HG02884 (cell line): Measurements from ENCODE around the gene CFAP58.
"Not testable (repeated sequence)": the region's sequence is repeated elsewhere in the genome, so short reads cannot be mapped to it uniquely, and the experiment has no call there.

Experiments
- ATAC-seq: cut with Tn5 transposase; IDR thresholded peaks from one replicate; pipeline ENCODE4 v1.9.1; 2021; ENCODE audit warnings: mild to moderate bottlenecking, moderate library complexity; ENCODE audit not compliant: unreplicated experiment

CFAP58 gene

DNA sequence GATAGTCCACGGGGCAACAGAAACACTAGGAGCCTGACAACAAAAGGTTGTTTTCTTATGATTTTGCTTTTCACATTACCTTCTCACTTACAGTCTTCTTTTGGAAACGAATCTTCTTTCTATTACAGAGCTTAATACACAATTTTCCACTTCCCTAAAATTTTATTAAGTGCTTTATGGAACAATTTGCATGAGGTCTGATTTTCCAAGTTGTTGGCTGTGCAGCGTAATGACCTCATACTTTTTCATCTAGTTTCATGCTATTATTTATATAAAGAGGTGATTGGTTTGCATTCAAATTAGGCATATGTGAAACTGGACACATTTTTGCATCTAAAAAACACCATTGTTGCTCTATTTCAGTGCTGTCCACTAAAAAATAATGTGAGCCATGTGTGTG, 76.7 kb downstream of the CFAP58 start:
- ATAC-seq = no peak

DNA sequence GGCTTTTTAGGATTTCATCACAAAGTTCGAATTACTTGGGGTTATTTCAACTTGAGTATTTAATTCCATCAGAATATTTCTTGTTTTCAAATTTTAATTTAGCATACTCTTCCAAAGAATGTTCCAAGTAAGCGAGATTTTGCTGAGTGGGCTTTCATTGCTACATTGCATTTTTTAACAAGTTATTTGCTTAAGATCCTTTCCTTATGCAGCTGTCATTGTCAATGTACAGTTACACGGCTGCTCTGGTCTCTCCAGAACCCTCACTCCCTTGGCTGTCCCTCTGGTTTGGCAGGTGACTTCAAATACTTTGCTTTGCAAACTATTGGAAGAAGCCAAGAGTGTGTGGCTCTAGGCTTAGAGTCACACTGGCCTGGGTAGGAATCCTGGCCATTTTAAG, 80.0 kb downstream of the CFAP58 start:
- ATAC-seq = no peak

DNA sequence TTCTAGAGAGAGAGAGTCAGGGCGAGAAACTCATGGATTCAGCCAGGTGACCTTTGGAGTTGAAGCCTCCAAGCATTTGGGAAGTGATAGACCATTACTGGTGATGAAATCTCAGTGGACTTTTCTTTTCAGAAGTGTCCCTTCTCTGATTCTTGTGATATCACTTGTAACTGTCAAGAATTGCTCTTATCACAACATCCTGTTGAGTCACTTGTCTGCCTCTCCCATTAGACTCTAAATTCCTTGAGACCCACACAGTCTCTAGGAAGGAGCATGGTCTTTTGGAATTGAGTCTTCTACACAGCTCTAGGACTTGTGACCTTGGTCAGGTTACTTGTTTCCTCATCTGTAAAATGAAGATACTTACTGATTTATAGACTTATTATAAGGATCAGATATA, 81.0 kb downstream of the CFAP58 start:
- no peak for ATAC-seq

DNA sequence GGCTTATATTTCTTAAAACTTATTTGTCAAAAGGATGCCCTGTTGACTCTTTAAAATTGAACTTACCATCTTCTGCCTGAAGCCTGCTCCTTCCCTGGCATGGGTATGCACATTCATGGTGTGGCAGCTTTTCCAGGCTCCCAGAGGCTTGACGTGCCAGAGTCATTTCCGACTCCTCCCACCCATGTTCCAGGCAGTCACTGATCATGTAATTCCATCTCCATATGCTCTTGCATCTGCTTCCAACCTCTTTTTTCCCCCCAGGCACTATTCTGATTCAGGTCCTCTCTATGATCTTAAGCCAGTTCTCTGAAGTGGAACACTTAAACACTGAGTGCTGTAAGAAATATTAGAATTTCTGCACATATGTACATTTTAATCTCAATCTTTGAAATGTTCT, 82.2 kb downstream of the CFAP58 start:
- no peak for ATAC-seq

DNA sequence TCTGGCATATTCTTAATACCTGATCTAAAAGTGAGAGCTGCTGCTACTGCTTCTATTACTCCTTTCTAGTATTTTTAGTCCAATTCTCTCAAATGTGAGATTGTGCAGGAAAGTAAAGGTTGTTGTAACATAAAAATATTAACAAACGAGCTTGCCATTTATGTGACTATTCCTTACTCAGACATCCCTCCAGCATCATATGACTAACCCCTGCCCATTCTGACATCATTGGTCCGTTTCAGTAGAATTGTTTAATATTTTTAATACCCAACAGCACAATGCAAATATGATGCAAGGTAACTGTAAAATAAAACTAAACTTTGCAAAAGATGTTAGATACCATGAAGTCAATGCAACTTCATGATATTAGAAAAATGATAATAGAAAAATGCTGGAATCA, 83.6 kb downstream of the CFAP58 start:
- ATAC-seq = no peak

DNA sequence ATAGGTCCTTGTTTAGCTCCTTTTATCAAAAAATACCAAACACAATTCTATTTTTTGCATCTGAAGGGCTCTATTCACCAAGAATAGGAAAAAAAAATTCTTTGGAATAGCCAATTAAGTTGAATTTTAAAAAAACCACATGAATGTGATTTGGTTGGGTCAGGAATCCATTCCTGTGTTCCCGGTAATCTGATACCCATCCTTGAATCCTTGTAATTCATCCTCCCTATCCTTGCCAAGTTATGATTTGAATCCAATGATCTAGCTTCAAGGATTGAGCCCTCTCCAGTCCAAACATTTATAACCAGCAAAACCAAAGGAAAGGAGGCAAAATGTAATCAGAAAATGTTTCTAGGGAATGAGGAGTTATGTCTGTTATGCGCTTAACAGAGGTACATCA, 86.6 kb downstream of the CFAP58 start:
- ATAC-seq = no peak

DNA sequence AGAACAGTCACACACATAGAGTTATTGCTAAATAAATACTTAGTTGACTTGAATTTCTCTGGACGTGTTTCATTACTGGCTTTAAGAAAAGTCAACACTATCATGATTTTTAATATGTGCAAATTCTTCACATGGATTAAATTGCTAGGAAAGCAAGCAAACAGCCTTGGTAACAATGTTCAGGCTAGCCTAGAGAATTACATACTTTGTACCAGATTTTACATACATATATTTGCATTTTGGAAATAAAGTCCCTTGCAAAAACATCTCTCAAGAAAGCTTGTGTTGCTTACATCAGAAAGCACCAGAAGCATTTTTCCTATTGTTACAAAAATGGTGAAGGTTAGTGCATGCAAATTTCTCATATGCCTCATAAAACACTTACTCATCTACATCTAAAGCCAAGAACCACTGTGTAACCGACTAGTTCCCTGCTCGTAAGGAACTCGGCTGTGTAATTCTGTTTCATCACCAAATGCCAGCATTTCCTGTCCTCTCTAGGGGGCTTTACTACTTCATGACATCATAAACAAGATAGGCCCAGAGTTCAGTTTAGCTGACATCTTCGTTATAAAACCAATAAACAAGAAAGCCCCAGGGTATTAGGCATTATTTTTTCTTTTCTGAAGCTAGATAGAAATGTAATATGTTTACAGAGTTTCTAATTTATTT, 87.8 kb downstream of the CFAP58 start:
- no peak for ATAC-seq

DNA sequence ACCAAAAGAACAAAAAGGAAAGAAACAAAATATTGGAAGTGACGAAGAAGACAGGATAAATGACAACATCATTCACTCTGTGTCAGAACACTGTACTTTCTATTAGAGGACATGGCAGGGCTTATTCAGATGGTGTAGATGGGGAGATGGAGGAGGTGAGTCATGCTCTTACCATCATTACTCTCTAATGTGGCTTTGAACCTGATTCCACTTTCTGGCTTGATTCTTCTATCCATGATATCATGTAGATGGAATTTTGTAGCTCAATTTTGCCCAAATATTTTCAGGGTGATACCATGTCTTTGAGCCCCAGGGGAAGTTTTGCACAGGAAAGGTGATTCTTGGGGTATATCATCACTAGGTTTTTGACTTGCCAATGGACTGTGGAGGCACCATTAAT, 91.7 kb downstream of the CFAP58 start:
- ATAC-seq = no peak

DNA sequence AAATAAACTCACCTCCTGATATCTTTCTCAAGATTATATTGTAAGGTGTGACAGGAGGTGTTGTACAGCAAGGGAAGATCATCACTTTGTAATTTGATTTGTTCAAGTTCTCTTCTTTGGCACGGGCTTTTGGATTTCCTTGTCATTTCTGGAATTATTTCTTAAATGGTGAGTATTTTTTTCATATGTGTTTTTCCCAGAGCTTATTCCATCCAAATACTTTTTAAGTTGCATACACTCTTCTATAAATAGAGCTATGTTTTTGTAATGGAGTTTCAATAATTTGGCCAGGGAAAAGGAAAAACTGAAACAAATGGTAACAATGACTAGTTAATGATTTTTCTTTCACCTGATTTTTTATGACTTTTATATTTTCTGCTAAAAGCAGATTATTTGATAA, 92.5 kb downstream of the CFAP58 start:
- no peak for ATAC-seq

DNA sequence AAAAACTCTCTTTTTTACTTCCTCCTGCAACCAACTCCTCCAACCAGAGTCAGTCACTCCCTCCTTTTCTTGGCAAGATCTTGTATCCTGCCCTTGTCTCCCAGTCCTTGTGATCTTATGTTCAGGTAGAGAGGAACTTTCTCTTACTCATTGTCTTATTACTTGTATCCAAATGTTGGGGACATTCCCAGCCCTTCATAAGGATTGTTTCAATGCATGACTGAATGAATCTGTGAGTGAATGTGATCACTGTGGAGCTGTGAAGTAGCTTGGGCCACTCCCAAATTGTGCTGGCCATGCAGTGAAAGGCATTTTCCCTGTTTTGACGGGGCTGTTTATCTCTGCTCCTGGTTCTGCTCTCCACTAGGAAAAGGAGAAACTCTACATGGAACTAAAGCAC, 93.7 kb downstream of the CFAP58 start:
- ATAC-seq = no peak

DNA sequence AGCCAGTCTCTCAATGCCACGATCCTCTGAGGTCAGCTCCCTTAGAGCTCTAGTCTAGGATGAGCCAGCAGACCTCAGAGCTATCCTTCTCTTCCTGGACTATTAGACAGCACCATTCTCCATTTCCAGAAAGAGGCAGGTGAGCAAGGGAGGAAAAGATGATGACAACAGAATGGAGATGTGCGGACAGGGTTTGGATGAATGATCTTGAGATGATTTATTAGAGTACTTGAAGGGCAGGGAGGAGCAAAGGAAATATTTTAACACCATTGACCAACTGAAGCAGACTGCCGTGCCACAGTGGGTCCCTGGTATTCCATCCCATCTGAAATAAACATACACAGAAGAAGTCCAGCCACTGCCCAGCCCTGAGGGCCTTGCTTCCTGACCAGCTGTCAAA, 94.3 kb downstream of the CFAP58 start:
- ATAC-seq = no peak

DNA sequence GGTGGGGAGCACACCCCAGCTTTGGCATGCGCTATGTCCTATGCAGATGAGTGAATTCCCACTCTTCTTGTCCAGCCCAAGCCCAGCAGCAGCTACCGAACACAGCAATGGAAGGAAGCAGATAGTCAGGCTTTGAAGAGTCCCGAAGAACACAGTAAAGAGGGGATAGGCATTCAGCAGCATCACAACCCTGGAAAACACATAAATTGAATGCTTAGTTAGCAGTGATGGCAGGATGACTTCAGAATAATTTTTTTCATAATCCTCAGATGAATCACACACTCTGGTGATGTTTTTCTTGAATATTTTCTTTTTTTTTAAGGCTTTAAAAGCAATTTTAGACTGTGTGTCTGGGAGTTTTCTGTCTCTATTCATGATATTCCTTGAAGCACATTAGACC, 95.8 kb downstream of the CFAP58 start:
- no peak for ATAC-seq

DNA sequence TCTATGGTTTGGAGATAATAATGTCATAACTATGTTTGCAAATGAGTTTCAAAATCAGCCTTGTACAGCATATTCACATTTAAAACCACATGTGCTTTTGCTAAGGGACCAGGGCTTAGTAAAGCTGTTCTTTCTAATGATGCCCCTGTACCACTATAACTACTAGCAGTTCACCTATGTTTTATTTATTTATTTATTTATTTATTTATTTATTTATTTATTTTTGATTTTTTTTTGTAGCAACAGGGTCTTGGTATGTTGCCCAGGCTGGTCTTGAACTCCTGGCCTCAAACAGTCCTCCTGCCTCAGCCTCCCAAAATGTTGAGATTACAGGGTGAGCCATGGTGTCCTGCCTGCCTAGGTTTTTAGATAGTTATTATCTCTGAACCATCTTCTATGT, 96.9 kb downstream of the CFAP58 start:
- no peak for ATAC-seq

DNA sequence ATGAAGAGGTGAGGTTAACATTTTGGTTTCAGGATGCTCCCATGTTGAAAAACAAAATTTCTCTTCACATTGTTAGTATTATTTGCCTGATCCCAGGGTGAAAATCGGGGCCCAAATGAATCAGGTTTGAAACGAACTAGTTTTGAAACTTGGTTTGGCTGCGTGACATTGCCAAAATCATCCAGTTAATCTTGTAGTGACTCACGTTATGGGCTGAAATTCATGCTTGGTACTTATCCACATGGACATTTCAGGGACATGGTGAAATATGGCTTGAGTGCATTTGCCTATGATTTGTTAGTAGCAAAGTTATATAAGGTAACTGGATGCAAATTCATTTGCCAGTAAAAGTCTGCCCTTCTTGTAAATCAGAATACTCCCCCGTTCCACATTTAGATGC, 97.3 kb downstream of the CFAP58 start:
- ATAC-seq = no peak

DNA sequence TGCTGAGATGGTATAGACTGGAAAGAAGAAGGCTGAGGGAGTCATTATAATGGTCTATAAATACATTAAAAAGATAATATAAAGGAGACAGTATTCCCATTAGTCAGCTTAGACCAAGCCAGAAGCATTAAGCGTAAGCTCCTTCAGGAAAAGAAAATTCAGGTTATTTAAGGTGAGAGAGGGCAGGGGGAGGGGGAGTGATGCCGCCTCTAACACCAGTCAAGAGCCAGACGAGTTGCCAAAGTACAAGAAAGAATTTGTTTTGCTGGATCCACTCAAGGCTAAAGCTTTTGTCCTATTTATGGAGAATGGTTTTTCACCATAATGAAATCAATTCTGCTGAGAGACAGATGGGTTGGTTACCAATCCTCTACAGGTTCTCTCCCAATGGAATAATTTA, 99.3 kb downstream of the CFAP58 start:
- ATAC-seq = no peak

DNA sequence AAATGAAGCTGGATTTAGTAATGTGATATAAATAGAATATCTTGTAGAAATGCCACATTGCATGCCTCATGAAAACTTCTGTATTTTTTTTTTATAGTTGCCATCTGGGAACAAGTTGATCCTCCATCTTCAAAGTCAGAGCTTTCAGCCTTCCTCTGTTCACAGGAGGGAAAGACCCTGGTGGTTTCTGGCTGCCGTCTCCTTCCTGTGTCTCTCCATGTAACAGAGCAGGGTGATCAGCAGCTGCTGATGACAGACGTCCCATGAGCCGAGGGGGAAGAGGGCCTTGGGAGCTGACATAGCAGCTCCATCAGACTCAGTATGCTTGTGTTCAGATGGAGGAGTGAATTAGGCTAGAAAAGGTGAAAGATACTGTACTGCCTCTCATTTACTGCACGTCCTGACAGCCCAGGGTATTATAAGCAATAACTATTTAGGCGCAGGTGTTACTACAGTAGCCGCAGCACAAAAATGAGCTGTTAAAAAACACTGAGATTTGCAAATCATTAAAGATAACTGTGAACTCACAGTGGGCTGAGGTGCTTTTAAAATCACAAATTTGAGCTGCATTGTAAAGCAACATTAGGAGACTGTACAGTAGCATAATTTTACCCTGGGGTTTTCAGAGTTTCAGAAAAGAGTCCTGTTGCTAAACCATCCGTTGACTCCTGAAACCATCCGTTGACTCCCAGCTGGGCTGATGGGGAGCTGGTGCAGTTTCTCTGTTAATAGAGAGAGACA, 103.3 kb downstream of the CFAP58 start:
- ATAC-seq = peak; percentile 65

DNA sequence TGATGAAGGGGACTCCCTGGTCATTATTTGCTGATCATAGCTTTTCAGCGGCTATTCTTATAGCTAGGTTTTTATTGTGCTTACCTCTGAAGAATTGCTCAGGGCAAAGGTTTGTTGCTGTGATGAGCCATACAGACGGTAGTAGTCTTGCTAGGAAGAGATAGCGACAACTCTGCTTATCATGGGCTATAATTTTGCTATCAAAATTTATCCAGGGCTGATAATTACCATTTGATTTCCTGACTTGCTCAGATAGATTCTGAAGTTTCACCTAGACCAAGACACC, 103.9 kb downstream of the CFAP58 start:
- no peak for ATAC-seq

DNA sequence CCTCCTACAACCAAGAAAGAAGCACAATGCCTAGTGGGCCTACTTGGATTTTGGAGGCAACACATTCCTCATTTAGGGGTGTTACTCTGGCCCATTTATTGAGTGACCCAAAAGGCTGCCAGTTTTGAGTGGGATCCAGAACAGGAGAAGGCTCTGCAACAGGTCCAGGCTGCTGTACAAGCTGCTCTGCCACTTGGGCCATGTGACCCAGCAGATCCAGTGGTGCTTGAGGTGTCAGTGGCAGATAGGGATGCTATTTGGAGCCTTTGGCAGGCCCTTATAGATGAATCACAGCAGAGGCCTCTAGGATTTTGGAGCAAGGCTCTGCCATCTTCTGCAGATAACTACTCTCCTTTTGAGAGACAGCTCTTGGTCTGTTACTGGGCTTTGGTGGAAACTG, 111.9 kb downstream of the CFAP58 start:
- ATAC-seq = not testable (repeated sequence)

DNA sequence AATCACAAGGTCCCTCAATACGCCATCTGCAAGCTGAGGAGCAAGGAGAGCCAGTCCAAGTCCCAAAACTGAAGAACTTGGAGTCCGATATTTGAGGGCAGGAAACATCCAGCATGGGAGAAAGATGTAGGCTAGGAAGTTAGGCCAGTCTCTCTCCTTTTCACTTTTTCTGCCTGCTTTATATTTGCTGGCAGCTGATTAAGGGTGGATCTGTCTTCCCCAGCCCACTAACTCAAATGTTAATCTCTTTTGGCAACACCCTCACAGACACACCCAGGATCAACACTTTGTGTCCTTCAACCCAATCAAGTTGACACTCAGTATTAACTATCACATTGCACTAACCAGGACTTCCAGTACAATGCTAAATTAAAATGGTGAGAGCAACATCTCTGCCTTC, 115.2 kb downstream of the CFAP58 start:
- ATAC-seq = not testable (repeated sequence)

DNA sequence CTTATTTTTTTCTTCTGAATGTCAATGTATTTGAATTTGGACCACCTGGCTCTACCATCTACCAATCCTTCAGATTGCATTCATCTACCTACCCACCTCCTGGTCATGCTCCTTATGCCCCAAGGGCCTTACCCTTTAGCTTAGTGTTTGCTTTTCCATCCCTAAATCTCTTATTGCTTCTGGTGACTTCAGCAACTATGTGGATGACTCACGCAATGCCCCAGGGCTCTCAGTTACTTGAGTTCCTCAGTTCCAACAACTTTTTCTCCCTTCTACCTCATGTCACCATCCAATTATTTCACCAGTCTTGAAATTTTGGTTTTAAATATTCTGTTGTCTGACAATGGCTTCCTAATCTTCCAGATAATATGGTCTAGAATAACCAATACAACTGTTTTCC, 118.9 kb downstream of the CFAP58 start:
- no peak for ATAC-seq

DNA sequence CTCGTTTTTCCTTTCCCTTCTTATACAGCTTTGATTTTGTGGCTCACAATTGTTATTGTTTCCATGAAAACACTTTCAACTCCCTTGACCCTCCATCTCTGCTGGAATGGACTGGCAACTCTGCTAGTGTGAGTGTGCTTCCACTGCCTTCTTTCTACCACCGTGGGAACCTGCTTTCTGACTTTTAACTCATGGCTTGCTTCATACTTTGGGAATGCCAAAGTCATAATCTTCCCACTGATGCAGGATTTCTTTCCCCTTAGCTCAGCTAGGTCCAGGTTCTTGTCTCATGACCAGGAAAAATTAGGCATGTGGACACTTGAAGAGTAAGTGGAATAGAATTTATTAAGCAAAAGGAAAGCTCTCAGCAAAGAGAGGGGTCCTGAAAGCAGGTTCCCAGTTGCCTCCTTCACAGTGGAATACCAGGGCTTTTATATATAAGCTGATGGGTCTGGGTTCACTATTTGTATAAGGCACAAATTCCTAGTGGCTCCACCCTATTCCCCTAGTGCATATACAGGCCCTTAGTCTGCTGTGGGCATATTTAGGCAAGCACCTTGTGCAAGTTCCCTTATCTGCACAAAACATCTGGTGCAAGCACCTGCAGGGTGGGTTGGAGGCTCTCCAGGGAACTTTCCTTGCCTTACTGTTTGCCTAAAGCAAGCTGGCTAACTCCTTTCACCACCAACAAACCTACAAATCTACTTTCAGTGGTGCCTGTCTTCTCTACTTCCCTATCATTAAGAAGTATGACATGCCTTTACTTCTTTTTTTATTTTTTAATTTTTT, 119.5 kb downstream of the CFAP58 start:
- ATAC-seq = no peak

DNA sequence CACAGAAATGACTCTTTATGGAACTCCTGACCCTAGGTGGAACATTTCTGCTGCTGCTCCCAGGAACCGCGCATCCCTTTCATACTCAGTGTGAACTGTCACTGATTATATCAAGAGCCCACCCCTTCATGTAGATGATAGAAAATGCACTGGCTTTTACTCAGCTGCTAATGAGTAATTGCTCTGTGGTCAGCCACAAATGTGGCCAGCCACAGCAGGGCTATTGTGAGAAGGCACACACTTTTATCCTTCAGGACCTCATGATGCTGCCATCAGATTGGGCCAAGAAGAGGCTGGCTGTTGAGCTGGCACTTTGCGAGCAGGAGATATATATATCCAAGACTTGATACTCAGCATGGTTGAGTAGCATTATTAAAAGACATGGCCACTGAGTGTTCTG, 124.7 kb downstream of the CFAP58 start:
- ATAC-seq = no peak
